Hindlimb muscle (tissue), 1 donor: ENCODE measurements around the gene CCDC167. TPM values are rescaled to one million over a fixed set of nuclear protein-coding genes. Genes with fewer than 3 reads are reported as not detected.

Source experiments
- DNase-seq: peaks from one replicate; pipeline ENCODE4 v3.0.0-alpha.2; 2013
- polyA plus RNA-seq: library from polyadenylated mRNA; unstranded; fragments of 120-200 nt; gene quantifications from one replicate; pipeline ENCODE4 v1.2.1, GENCODE V29; 2013; ENCODE audit not compliant: insufficient read length

CCDC167 gene
- 19.1 TPM for polyA plus RNA-seq

DNA sequence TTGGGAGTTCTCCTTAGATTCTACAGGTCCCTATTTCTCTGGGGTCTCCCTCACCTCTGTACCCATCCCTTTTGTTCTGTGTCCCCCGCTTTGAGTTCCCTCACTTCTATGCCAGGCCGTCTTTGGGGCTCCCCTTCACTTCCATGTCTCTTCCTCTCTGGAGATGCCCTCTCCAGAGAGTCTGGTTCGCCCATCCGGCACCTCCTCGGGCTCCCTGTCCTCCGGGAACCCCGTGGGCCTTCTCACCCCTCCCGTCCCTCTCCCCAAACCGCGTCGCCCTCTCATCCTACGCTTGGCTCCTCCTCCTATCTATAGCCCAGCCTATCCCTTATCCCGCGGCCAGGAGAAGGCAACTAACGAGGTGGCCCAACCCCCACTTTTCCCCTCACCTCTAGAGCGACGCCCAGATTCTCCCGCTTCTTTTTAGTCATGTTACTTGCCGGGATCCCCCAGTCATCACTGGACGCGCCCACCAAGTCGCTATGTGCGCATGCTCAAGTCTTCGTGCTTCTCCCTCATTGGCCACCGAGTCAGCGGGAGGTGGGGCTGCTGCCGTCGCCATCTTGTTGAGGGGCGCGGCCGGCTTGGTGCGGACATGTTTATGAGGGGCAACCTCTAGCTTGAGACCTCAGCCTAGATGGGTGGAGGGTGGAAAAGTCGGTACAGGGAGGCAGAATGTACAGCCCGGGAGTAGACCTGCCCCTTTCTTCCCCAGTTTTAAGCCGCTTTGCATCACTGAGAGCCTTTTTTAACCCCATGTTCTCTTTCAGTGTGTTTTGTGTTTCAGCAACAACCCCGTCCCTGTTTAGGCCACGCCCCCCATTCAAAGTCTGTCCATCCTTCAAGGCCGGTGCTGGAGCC is at the start of gene CCDC167:
Gene CCDC167 (minus strand): TSS at position 461 of the 861 bp plus-strand sequence. CDS start 30 bp downstream, at position 431.
- peak; percentile 95 for DNase-seq

DNA sequence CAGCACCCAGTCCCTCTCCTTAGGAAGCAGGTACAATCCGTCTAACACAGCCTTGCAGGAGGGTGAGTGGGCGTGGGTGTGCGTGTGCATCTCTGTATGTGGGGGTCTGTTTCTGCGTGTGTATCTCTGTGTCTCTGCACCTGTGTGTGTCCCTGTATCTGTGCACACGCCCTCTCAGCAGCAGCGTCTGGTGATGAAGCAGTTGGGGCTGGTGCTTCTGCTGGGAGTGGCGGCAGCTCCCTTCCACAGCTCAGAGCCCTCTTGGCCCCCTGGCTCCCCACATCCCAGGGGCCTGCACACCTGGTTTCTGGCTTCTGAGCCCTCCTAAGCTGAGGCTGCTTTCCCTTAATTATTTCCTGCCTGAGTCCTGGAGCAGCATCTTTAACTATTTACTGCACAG is 49.5 kb upstream of the CCDC167 start:
- no peak for DNase-seq

- no peak for DNase-seq
Measured at GRCh38 chr6:37548067-37548674, 48.5 kb upstream of the CCDC167 start.

- peak; percentile 19 for DNase-seq
Measured at GRCh38 chr6:37547564-37548061, 47.9 kb upstream of the CCDC167 start.

GRCh38 chr6:37546141-37546871 is 46.6 kb upstream of the CCDC167 start:
- DNase-seq, result no peak

GRCh38 chr6:37544530-37544929 is 44.8 kb upstream of the CCDC167 start:
- no peak for DNase-seq

- no peak for DNase-seq
Measured at GRCh38 chr6:37543361-37543760, 43.7 kb upstream of the CCDC167 start.

GRCh38 chr6:37541346-37541745 is 41.7 kb upstream of the CCDC167 start:
- DNase-seq, result no peak

- DNase-seq, result no peak
Measured at GRCh38 chr6:37540390-37540789, 40.7 kb upstream of the CCDC167 start.

DNA sequence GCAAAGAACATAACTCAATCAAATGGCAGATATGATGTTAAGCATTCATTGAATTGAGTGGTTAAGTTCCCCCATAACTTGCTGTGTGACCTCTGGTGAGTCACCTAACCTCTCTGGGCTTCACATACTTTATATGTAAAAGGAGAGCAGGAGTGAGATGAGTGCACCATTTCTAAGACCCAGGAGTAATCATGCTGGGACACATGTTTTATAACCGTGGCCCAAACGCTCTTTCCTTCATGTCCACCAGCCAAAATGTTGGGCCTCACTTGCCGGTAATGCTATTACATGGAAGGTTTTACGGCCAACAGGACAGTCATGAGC is 40.3 kb upstream of the CCDC167 start:
- DNase-seq, result no peak

- DNase-seq, result no peak
Measured at GRCh38 chr6:37539171-37540028, 39.7 kb upstream of the CCDC167 start.

DNA sequence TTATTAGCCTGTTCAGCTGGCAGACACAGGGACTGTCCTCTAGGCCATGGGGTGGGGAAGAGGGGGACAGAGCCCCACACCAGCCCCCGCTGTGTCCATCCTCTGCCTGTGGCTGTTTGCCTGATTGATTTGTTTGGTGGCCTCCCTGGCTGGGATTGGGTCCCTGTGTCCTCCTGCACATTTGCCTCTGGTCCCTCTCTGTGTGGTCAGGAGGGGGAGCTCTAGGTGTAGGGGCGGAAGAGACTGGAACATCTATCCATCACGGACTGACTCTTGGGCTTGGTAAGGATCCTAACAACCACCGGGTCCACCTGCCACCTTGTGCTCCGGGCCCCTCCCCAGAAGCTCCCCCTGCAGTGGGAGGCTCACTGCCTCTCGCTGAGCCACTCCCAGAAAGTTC is 38.4 kb upstream of the CCDC167 start:
- DNase-seq, result no peak

GRCh38 chr6:37537548-37537947 is 37.9 kb upstream of the CCDC167 start:
- DNase-seq, result no peak

GRCh38 chr6:37536491-37537190 is 36.9 kb upstream of the CCDC167 start:
- DNase-seq, result no peak

DNA sequence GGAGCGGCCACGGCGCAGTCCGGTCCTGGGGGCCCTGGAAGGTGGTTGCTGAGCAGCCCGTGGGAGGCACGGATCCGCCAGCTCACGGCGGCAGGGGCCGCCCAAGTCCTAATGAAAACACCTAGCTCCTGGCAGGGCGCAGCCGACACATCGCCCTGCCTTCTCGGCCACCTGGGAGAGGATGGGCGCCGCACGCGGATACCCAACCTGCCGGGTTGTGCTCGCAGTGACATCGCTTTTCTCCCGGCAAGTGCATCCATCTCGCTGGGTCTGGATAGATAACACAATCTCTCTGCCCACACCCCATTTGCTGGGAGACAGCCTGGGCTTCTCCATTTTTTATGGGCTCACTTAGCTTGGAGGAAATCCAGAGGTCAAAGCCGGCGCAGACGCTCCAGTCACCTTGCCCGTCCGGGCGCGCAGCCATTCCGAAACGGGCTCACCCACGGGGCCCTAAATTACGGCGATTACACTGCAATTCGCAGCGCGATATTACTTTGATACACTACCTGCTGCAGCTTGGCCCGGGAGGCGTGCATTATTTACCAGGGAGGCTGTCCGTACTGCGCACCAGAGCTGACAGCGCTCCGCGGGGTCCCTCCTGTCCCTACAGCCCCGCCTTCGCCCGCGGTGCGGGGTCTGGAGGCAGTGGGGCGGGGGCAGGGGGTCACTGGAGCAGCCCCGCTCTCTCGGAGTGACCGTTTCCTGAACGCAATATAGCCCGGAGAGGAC is 36.2 kb upstream of the CCDC167 start:
- DNase-seq, result no peak

GRCh38 chr6:37535428-37535758 is 35.7 kb upstream of the CCDC167 start:
- no peak for DNase-seq

GRCh38 chr6:37534893-37535292 is 35.2 kb upstream of the CCDC167 start:
- DNase-seq, result no peak

- no peak for DNase-seq
Measured at GRCh38 chr6:37532122-37532521, 32.4 kb upstream of the CCDC167 start.

DNA sequence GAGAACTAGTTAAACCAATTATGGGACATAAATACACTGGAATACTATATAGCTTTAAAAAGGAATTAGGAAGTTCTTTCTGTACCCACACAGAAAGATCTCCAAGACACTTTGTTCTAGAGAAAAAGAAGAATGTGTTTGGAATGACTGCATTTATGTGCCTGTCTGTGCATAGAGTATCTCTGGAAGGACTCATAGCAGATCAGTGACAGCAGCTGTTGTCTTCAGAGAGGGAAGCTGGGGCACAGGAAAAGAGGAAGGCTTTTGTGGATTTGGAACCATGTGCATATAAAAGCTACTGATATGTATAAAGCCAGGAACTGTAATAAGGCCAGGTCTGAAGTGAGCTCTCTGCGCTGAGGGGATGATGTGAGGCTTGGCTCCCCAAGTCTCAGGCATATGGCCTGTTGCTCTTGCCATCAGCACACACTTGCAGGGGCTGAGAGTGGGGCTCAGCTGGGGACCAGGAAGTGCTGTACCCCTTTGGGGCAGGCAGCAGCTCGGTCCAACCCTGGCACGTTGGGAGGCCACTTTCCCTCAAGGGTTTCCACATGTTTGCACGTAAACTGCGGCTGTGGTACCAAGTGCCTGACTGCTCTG is 31.8 kb upstream of the CCDC167 start:
- DNase-seq, result no peak

DNA sequence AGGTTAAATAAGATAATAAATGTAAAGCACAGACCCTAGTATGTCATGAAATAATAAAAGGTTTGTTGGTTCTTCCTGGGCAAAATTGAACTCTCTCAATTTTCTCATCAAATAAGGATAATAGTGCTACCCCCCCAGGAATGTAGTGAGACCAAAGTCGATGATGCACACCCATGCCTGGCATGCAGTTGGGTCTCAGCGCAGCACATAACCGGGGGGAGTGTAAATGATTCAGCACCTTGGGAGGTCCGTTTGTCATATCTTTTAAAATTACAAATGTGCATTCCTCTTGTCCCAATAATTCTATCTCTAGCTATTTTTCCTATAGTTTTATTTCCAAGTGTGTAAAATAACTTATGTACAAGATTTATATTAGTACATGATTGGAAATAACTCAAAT is 31.3 kb upstream of the CCDC167 start:
- DNase-seq, result no peak

GRCh38 chr6:37530297-37530696 is 30.6 kb upstream of the CCDC167 start:
- no peak for DNase-seq
